Type B pancreatic cell (in vitro differentiated cells): ENCODE data around the gene COL25A1. TPM values are rescaled to one million over a fixed set of nuclear protein-coding genes. Genes with fewer than 3 reads are reported as not detected.
"Not testable (repeated sequence)": the region's sequence is repeated elsewhere in the genome, so short reads cannot be mapped to it uniquely, and the experiment has no call there.

Source experiments
- DNase-seq: peaks from one replicate; pipeline ENCODE4 v3.0.0; 2021; ENCODE audit warnings: mixed read lengths; ENCODE audit not compliant: unreplicated experiment; ENCODE audit errors: extremely low spot score
- H3K27ac Mint-ChIP-seq: 2 replicates; pipeline ENCODE4 v1.8.0; 2021; ENCODE audit warnings: mild to moderate bottlenecking, mixed read lengths
- H3K27me3 Mint-ChIP-seq: 2 replicates; pipeline ENCODE4 v1.8.0; 2021; ENCODE audit warnings: mixed read lengths
- H3K36me3 Mint-ChIP-seq: 2 replicates; pipeline ENCODE4 v1.8.0; 2021; ENCODE audit warnings: mixed read lengths
- H3K4me1 Mint-ChIP-seq: one replicate; pipeline ENCODE4 v1.8.0; 2021; ENCODE audit warnings: mixed read lengths; ENCODE audit not compliant: unreplicated experiment
- H3K4me3 Mint-ChIP-seq: 2 replicates; pipeline ENCODE4 v1.8.0; 2021; ENCODE audit warnings: mild to moderate bottlenecking, mixed read lengths
- H3K9me3 Mint-ChIP-seq: 2 replicates; pipeline ENCODE4 v1.8.0; 2021; ENCODE audit warnings: mixed read lengths
- total RNA-seq: library from RNA; stranded (reverse); gene quantifications from 2 replicates; pipeline ENCODE4 v1.2.1, GENCODE V29; 2021; ENCODE audit warnings: low replicate concordance
- TF ChIP-seq, protein P1 (sequence below): fragments of 200-600 bp; sonication (generic); conservative IDR thresholded peaks from 2 replicates; pipeline ENCODE4 v1.5.0; 2021; ENCODE audit warnings: antibody characterized with exemption, mild to moderate bottlenecking

COL25A1 gene
- total RNA-seq, 1 donor from 2014 or later = 9.2 TPM

DNA sequence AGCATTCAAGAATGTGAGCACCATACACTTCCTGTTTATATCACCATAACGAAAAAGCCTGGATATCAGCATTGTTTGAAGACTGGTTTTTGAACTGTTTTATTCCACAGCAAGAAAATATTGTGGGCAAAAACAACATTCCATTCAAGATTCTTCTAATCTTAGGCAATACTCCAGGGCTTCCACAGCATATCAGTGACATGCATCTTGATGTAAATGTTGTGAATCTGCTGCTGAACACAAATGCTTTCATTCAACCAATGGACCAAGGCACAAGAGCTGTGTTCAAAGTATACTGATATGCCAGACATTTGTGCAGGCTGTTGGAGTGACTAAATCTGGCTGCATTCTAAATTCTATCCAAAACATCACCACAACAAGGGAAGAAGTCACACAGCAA, 279.5 kb downstream of the COL25A1 start:
- peaks cover 7% of the 10 kb centered on the region for H3K9me3 Mint-ChIP-seq
- TF ChIP-seq, protein P1, sequence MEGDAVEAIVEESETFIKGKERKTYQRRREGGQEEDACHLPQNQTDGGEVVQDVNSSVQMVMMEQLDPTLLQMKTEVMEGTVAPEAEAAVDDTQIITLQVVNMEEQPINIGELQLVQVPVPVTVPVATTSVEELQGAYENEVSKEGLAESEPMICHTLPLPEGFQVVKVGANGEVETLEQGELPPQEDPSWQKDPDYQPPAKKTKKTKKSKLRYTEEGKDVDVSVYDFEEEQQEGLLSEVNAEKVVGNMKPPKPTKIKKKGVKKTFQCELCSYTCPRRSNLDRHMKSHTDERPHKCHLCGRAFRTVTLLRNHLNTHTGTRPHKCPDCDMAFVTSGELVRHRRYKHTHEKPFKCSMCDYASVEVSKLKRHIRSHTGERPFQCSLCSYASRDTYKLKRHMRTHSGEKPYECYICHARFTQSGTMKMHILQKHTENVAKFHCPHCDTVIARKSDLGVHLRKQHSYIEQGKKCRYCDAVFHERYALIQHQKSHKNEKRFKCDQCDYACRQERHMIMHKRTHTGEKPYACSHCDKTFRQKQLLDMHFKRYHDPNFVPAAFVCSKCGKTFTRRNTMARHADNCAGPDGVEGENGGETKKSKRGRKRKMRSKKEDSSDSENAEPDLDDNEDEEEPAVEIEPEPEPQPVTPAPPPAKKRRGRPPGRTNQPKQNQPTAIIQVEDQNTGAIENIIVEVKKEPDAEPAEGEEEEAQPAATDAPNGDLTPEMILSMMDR = no peak
- no peak overlapping the region for H3K27ac Mint-ChIP-seq
- H3K4me1 Mint-ChIP-seq = no peaks in the 10 kb centered on the region
- H3K27me3 Mint-ChIP-seq = no peaks in the 10 kb centered on the region
- no peak overlapping the region for H3K4me3 Mint-ChIP-seq
- DNase-seq = no peak
- H3K36me3 Mint-ChIP-seq = no peaks in the 10 kb centered on the region

DNA sequence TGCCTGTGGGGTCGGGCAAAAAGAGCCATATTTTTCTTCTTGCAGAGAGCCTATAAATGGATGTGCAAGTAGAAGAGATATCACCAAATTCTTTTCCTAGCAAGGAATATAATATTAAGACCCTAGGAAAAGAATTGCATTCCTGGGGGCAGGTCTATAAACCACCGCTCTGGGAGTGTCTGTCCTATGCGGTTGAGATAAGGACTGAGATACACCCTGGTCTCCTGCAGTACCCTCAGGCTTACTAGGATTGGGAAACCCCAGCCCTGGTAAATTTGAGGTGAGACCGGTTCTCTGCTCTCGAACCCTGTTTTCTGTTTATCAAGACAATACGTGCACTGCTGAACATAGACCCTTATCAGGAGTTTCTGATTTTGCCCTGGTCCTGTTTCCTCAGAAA, 280.8 kb downstream of the COL25A1 start:
- H3K27me3 Mint-ChIP-seq, DNase-seq, H3K36me3 Mint-ChIP-seq, H3K9me3 Mint-ChIP-seq, H3K4me1 Mint-ChIP-seq, H3K4me3 Mint-ChIP-seq, H3K27ac Mint-ChIP-seq: not testable (repeated sequence)

DNA sequence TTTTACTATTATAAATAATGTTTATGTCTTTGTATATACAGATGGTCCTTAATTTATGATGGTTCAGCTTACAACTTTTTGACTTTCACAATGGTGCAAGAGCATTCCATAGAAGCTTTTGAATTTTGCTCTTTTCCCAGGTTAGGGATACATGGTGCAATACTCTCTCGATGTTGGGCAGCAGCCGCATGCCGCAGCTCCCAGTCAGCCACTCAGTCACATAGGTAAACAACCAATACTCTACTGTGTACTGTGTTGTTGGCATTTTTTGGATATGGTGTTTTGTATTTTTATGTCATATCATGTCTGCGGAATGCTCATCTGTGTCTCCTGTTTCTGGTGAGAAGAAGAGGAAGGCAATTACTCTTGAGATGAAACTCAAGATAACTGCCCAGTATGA, 281.6 kb downstream of the COL25A1 start:
- Mint-ChIP-seq H3K4me3 (no peak overlapping the region), H3K36me3 (no peaks in the 10 kb centered on the region), H3K27me3 (no peaks in the 10 kb centered on the region), H3K4me1 (no peaks in the 10 kb centered on the region), H3K9me3 (peaks cover 7% of the 10 kb centered on the region), H3K27ac (no peak overlapping the region)
- TF ChIP-seq, protein P1 = no peak
- DNase-seq = no peak

DNA sequence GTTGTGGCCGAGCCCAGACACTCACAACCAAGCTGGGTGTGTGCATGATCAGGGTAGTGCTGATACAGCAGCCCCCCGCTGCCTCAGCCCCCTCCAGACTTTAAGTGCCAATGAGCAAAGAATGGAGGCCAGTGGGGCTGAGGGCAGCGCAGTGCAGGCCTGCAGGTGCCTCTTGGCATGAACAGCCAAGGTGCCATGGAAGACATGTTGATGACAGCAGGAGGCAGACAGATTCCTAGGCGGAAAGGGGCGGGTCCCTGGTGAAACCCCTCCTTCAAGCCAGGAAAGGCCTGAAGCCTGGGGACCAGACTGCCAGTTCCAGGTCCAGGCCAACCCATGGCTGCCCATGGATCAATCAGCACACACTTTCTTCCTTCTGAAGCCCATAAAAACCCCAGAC, 286.3 kb downstream of the COL25A1 start:
- Mint-ChIP-seq H3K36me3 (no peaks in the 10 kb centered on the region), H3K9me3 (no peaks in the 10 kb centered on the region)

DNA sequence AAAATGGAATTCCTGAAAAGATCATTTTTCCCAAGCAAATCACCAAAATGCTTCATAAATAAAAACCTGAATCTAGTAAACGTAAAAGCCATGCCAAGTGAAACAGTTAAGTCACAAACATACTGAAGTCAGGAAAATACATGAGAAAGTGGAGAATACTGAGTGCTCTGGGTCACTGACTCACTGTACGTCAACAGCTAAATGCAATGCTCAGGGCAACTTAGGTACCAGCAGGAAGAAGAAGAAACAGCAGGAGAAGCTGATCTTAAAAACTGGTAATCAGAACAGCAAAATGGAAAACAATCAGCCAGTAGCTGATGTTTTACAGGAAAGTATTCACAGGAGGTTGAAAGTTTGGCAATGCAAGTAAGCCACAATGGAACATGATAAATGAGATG, 287.0 kb downstream of the COL25A1 start:
- Mint-ChIP-seq H3K9me3 (no peaks in the 10 kb centered on the region), H3K4me1 (peaks cover 9% of the 10 kb centered on the region), H3K27ac (no peak overlapping the region), H3K27me3 (no peaks in the 10 kb centered on the region), H3K4me3 (no peak overlapping the region), H3K36me3 (no peaks in the 10 kb centered on the region)
- TF ChIP-seq, protein P1 = no peak
- no peak for DNase-seq

More for the DNA sequence above, 286.3 kb downstream of the COL25A1 start:
- TF ChIP-seq, protein P1 = no peak
- Mint-ChIP-seq H3K4me1 (peaks cover 6% of the 10 kb centered on the region), H3K4me3 (no peak overlapping the region), H3K27me3 (no peaks in the 10 kb centered on the region), H3K27ac (no peak overlapping the region)
- DNase-seq = no peak

DNA sequence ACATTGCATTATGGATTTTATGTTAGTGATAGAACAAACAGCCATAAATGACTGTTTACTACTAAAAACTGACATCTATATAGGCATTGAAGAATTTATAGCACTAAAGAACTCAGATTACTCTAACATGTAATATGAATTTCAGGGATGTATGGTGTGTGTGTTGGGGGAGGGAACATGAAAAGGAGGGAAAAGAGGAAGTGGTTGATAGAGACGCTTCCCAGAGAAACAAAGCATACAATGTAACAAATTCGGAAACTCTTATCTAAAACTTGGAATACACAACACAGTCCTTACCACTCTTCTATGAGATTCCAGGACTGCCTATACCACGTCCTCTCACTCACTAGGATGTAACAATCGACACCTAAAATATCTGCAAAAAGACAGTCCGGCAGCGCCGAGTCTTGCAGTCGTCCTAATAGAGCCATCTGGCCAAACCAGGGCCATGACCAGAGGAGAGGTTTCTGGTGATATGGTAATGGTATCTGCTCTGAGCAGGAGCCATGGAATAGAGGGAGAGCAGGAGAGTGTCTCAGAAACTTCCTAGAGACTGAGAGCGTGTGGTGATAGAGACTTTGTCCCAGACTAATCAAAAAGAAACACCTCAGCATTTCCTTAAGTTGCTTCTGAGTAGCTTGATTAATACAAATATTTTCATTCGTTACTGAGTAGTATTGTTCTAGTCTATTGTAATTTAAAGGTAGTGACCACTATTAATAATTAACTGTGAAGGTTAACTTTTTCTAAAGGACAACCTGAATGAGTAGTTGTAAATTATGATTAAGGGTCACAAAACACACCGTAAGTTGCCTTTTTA, 287.7 kb downstream of the COL25A1 start:
- no peak overlapping the region for H3K27ac Mint-ChIP-seq
- no peaks in the 10 kb centered on the region for H3K36me3 Mint-ChIP-seq
- TF ChIP-seq, protein P1 = no peak
- H3K4me3 Mint-ChIP-seq = no peak overlapping the region
- H3K9me3 Mint-ChIP-seq = no peaks in the 10 kb centered on the region
- no peak for DNase-seq
- H3K4me1 Mint-ChIP-seq = peaks cover 15% of the 10 kb centered on the region
- H3K27me3 Mint-ChIP-seq = no peaks in the 10 kb centered on the region
